Vagina (tissue), 2 donors: Measurements from ENCODE around the gene TMEM74B. TPM values are rescaled to one million over a fixed set of nuclear protein-coding genes. Genes with fewer than 3 reads are reported as not detected.

Source experiments
- DNase-seq, 2 donors: peaks; one replicate each; pipeline ENCODE4 v3.0.0-alpha.2; 2017; ENCODE audit errors: extremely low spot score in 2 of 2
- H3K27ac ChIP-seq: fragments of 200-600 bp; sonication (generic); one replicate; pipeline ENCODE4 v1.5.1; 2019
- H3K27me3 ChIP-seq: fragments of 200-600 bp; sonication (generic); one replicate; pipeline ENCODE4 v1.5.1; 2019
- H3K36me3 ChIP-seq, 2 donors: fragments of 200-600 bp; sonication (generic); one replicate each; pipeline ENCODE4 v1.5.1; 2017 to 2019
- H3K4me1 ChIP-seq: fragments of 200-600 bp; sonication (generic); one replicate; pipeline ENCODE4 v1.5.1; 2019
- H3K4me3 ChIP-seq, 2 donors: fragments of 200-600 bp; sonication (generic); 1 replicate in 1 of 2; 2 replicates in 1 of 2; pipeline ENCODE4 v1.5.1; 2016 to 2019
- H3K9me3 ChIP-seq: fragments of 200-600 bp; sonication (generic); one replicate; pipeline ENCODE4 v1.5.1; 2019
- CTCF ChIP-seq, 3 experiments: fragments of 450-650 bp in 2 of 3; fragments of 200-600 bp in 1 of 3; sonication (generic) in 1 of 3; IDR thresholded peaks; one replicate each; pipeline ENCODE4 v1.5.1; 2017 to 2019; ENCODE audit warnings: antibody characterized with exemption in 3 of 3, mild to moderate bottlenecking in 2 of 3, moderate library complexity in 2 of 3
- POLR2A ChIP-seq, 2 donors: fragments of 450-650 bp; IDR thresholded peaks; one replicate each; pipeline ENCODE4 v1.6.1; 2017; ENCODE audit warnings: antibody characterized with exemption in 2 of 2, mild to moderate bottlenecking in 2 of 2, moderate library complexity in 2 of 2
- POLR2AphosphoS5 ChIP-seq, 2 donors: sonication (generic); formaldehyde crosslinking; IDR thresholded peaks; one replicate each; pipeline ENCODE4 v1.9.0; 2017; ENCODE audit warnings: antibody characterized with exemption in 2 of 2, mild to moderate bottlenecking in 2 of 2, low read depth in 1 of 2; ENCODE audit not compliant: insufficient read depth in 1 of 2
- intact Hi-C: fragments of 100-400 bp; cut with DNase I; formaldehyde crosslinking; loops from one replicate; pipeline ENCODE4 v1.15.1; 2023
- total RNA-seq: library from RNA; depleted of rRNA; stranded (reverse); fragments of >200 nt; gene quantifications from one replicate; pipeline ENCODE4 v1.2.3, GENCODE V29; 2016

TMEM74B gene
- total RNA-seq, 1 donor from 2014 or later, result 4.2 TPM

DNA sequence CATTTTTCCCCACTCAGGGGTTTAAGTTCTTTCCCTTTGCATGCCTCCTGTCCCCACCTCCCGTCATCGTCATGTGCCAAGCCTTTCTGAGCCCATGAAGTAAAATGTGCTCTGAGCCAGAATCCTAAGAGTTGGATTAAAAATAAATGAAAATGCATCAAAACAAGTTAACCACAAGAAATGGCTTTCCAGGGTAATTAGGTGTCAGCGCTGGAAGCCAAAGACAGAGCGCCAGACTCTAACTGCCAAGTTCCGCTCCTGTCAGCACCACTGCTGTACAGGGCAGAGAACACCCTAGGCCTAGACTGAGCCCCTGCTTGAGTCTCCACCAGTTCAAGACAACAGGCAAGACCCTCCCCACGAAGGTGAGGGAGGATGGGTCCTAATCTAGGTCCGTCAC, 13.0 kb upstream of the TMEM74B start:
- H3K4me3 ChIP-seq, result no peak overlapping the region
- intact Hi-C loops, result no loop called here
- no peaks in the 10 kb centered on the region for H3K27me3 ChIP-seq
- H3K9me3 ChIP-seq, result no peaks in the 10 kb centered on the region
- H3K36me3 ChIP-seq, result no peaks in the 10 kb centered on the region
- TF ChIP-seq POLR2AphosphoS5 (IDR thresholded peaks at IDR 0.05; ENCODE audit: insufficient read depth in 1 of 2, low read depth in 1 of 2), result no peak
- TF ChIP-seq CTCF (IDR thresholded peaks at IDR 0.05), result no peak
- no peak for TF ChIP-seq POLR2A (IDR thresholded peaks at IDR 0.05)
- DNase-seq, result no peak
- no peak overlapping the region for H3K27ac ChIP-seq
- H3K4me1 ChIP-seq, result no peaks in the 10 kb centered on the region

GRCh38 chr20:1196634-1197033, 11.9 kb upstream of the TMEM74B start:
- DNase-seq, result no peak
- no peak overlapping the region for H3K4me3 ChIP-seq
- no peaks in the 10 kb centered on the region for H3K36me3 ChIP-seq
- no peaks in the 10 kb centered on the region for H3K9me3 ChIP-seq
- intact Hi-C loops, result no loop called here
- TF ChIP-seq POLR2A (IDR thresholded peaks at IDR 0.05), result no peak
- no peak for TF ChIP-seq CTCF (IDR thresholded peaks at IDR 0.05)
- H3K4me1 ChIP-seq, result no peaks in the 10 kb centered on the region
- no peaks in the 10 kb centered on the region for H3K27me3 ChIP-seq
- H3K27ac ChIP-seq, result no peak overlapping the region

DNA sequence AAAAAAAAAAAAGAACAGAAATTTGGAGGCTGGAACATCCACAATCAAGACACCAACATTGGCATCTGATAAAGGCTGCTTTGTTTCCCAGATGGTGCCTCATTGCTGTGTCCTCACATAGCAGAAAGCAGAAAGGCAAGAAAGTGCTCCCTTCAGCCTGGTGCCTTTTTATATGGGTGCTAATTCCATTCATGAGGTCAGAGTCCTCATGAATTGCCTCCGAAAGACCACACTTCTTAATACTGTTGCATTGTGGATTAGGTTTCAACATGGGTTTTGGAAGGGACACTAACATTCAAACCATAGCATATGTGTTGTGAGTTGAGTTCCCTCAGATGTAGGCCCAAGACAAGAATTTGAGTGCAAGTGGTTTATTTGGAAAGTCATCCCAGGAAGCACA, 10.4 kb upstream of the TMEM74B start:
- TF ChIP-seq POLR2AphosphoS5 (IDR thresholded peaks at IDR 0.05; ENCODE audit: insufficient read depth in 1 of 2, low read depth in 1 of 2), result no peak
- TF ChIP-seq POLR2A (IDR thresholded peaks at IDR 0.05), result no peak
- TF ChIP-seq CTCF (IDR thresholded peaks at IDR 0.05), result no peak
- Histone ChIP-seq H3K9me3 (no peaks in the 10 kb centered on the region), H3K27ac (no peak overlapping the region), H3K36me3 (no peaks in the 10 kb centered on the region), H3K4me3 (no peak overlapping the region), H3K27me3 (no peaks in the 10 kb centered on the region), H3K4me1 (no peaks in the 10 kb centered on the region)
- intact Hi-C loops, result no loop called here
- DNase-seq, result no peak

DNA sequence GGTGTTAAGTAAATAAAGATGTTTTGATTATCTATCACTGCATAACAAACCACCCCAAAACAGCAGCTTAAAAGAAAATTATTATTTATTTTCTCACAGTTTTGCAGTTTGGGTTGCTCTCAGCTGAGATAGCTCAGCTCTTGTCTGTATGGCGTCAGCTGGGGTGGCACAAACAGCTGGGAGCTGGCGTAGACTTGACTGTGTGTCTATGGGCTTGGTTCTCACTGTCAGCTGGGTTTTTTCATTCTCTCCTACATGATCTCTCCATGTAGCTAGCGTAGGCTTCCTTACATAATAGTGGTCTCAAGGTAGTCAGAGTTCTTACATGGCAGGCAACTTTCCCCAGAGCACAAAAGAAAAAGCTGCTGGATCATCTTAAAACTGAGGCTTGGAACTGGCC, 6.5 kb upstream of the TMEM74B start:
- Histone ChIP-seq H3K27me3 (no peaks in the 10 kb centered on the region), H3K9me3 (no peaks in the 10 kb centered on the region), H3K4me1 (no peaks in the 10 kb centered on the region), H3K27ac (no peak overlapping the region), H3K36me3 (no peaks in the 10 kb centered on the region), H3K4me3 (no peak overlapping the region)
- TF ChIP-seq CTCF (IDR thresholded peaks at IDR 0.05), result no peak
- no peak for TF ChIP-seq POLR2A (IDR thresholded peaks at IDR 0.05)
- no peak for TF ChIP-seq POLR2AphosphoS5 (IDR thresholded peaks at IDR 0.05; ENCODE audit: insufficient read depth in 1 of 2, low read depth in 1 of 2)
- DNase-seq, result no peak
- intact Hi-C loops, result no loop called here

GRCh38 chr20:1190847-1191246, 6.1 kb upstream of the TMEM74B start:
- Histone ChIP-seq H3K4me3 (no peak overlapping the region), H3K4me1 (peaks cover 3% of the 10 kb centered on the region), H3K36me3 (no peaks in the 10 kb centered on the region), H3K27me3 (no peaks in the 10 kb centered on the region), H3K27ac (no peak overlapping the region), H3K9me3 (no peaks in the 10 kb centered on the region)
- TF ChIP-seq CTCF (IDR thresholded peaks at IDR 0.05) (no peak), POLR2AphosphoS5 (IDR thresholded peaks at IDR 0.05; ENCODE audit: insufficient read depth in 1 of 2, low read depth in 1 of 2) (no peak), POLR2A (IDR thresholded peaks at IDR 0.05) (no peak)
- intact Hi-C loops, result no loop called here
- DNase-seq, result no peak
